Measurements from ENCODE around the gene FHIT.
"Not testable (repeated sequence)": the region's sequence is repeated elsewhere in the genome, so short reads cannot be mapped to it uniquely, and the experiment has no call there.

Gene FHIT

GRCh38 chr3:60675424-60675823 is 575.8 kb downstream of the FHIT start:
- no peaks in the 10 kb centered on the region for H3K36me3 ChIP-seq

GRCh38 chr3:60674870-60675269 is 576.4 kb downstream of the FHIT start:
- no peaks in the 10 kb centered on the region for H3K27me3 ChIP-seq
- no peaks in the 10 kb centered on the region for H3K36me3 ChIP-seq
- H3K27ac ChIP-seq, result no peak overlapping the region
- H3K4me1 ChIP-seq (ENCODE audit: control insufficient read depth in 1 of 2, insufficient read depth in 1 of 2, low read depth in 1 of 2, low read length in 1 of 2), result no peaks in the 10 kb centered on the region
- no peak overlapping the region for H3K4me3 ChIP-seq (ENCODE audit: low read depth in 1 of 2, low read length in 1 of 2)
- TF ChIP-seq CTCF (IDR thresholded peaks at IDR 0.05), result no peak
- H3K9me3 ChIP-seq, result no peaks in the 10 kb centered on the region

More at GRCh38 chr3:60675424-60675823, 575.8 kb downstream of the FHIT start:
- Histone ChIP-seq H3K4me3 (ENCODE audit: low read depth in 1 of 2, low read length in 1 of 2) (no peak overlapping the region), H3K27ac (no peak overlapping the region), H3K9me3 (no peaks in the 10 kb centered on the region), H3K27me3 (no peaks in the 10 kb centered on the region), H3K4me1 (ENCODE audit: control insufficient read depth in 1 of 2, insufficient read depth in 1 of 2, low read depth in 1 of 2, low read length in 1 of 2) (no peaks in the 10 kb centered on the region)
- no peak for TF ChIP-seq CTCF (IDR thresholded peaks at IDR 0.05)

GRCh38 chr3:60673123-60673522 is 578.1 kb downstream of the FHIT start:
- no peak for TF ChIP-seq CTCF (IDR thresholded peaks at IDR 0.05)
- no peaks in the 10 kb centered on the region for H3K9me3 ChIP-seq
- no peaks in the 10 kb centered on the region for H3K27me3 ChIP-seq
- peaks cover 3 to 15% of the 10 kb centered on the region in 2 experiments for H3K4me1 ChIP-seq (ENCODE audit: control insufficient read depth in 1 of 2, insufficient read depth in 1 of 2, low read depth in 1 of 2, low read length in 1 of 2)
- H3K36me3 ChIP-seq, result no peaks in the 10 kb centered on the region
- no peak overlapping the region for H3K27ac ChIP-seq
- no peak overlapping the region for H3K4me3 ChIP-seq (ENCODE audit: low read depth in 1 of 2, low read length in 1 of 2)

GRCh38 chr3:60672337-60672736 is 578.9 kb downstream of the FHIT start:
- H3K27me3 ChIP-seq; H3K9me3 ChIP-seq; H3K36me3 ChIP-seq; H3K27ac ChIP-seq; H3K4me3 ChIP-seq (ENCODE audit: low read depth in 1 of 2, low read length in 1 of 2): not testable (repeated sequence)
- peaks cover 6 to 21% of the 10 kb centered on the region in 2 experiments for H3K4me1 ChIP-seq (ENCODE audit: control insufficient read depth in 1 of 2, insufficient read depth in 1 of 2, low read depth in 1 of 2, low read length in 1 of 2)

- Histone ChIP-seq H3K4me3 (ENCODE audit: low read depth in 1 of 2, low read length in 1 of 2) (no peak overlapping the region), H3K4me1 (ENCODE audit: control insufficient read depth in 1 of 2, insufficient read depth in 1 of 2, low read depth in 1 of 2, low read length in 1 of 2) (peaks cover 6 to 21% of the 10 kb centered on the region in 2 experiments), H3K27ac (no peak overlapping the region), H3K27me3 (no peaks in the 10 kb centered on the region), H3K36me3 (no peaks in the 10 kb centered on the region), H3K9me3 (no peaks in the 10 kb centered on the region)
- no peak for TF ChIP-seq CTCF (IDR thresholded peaks at IDR 0.05)
These were observed 581.6 kb downstream of the FHIT start for GRCh38 chr3:60669636-60670035.

- TF ChIP-seq CTCF (IDR thresholded peaks at IDR 0.05), result no peak
- Histone ChIP-seq H3K9me3 (no peaks in the 10 kb centered on the region), H3K27ac (no peak overlapping the region), H3K4me3 (ENCODE audit: low read depth in 1 of 2, low read length in 1 of 2) (no peak overlapping the region), H3K27me3 (no peaks in the 10 kb centered on the region), H3K4me1 (ENCODE audit: control insufficient read depth in 1 of 2, insufficient read depth in 1 of 2, low read depth in 1 of 2, low read length in 1 of 2) (no peaks in the 10 kb centered on the region), H3K36me3 (no peaks in the 10 kb centered on the region)
These were observed 591.2 kb downstream of the FHIT start for GRCh38 chr3:60660026-60660425.

All from neutrophil (primary cell).